ENCODE measurements around the gene HEYL.

GRCh38 chr1:39666772-39667171, 27.3 kb upstream of the HEYL start:
- TF ChIP-seq CTCF (conservative IDR thresholded peaks at IDR 0.05 in 1 of 2, IDR thresholded peaks at IDR 0.05 in 1 of 2; ENCODE audit: low read depth in 1 of 2, low read length in 2 of 2) (no peak), EZH2 (IDR thresholded peaks at IDR 0.05; ENCODE audit: low read length, missing control alignments) (no peak)

Data from fibroblast of lung (primary cell).